Lower leg skin (tissue), 3 donors: Measurements from ENCODE around the gene TMTC2.

Experiments
- POLR2A ChIP-seq, 2 donors: fragments of 450-650 bp; IDR thresholded peaks; one replicate each; pipeline ENCODE4 v1.6.1; 2016 to 2017; ENCODE audit warnings: antibody characterized with exemption in 2 of 2, mild to moderate bottlenecking in 1 of 2, moderate library complexity in 1 of 2
- TF ChIP-seq, protein P1 (sequence below), 3 donors: fragments of 450-650 bp; IDR thresholded peaks; one replicate each; pipeline ENCODE4 v1.5.1; 2016; ENCODE audit warnings: antibody characterized with exemption in 3 of 3, mild to moderate bottlenecking in 3 of 3, moderate library complexity in 2 of 3

- TF ChIP-seq, protein P1, sequence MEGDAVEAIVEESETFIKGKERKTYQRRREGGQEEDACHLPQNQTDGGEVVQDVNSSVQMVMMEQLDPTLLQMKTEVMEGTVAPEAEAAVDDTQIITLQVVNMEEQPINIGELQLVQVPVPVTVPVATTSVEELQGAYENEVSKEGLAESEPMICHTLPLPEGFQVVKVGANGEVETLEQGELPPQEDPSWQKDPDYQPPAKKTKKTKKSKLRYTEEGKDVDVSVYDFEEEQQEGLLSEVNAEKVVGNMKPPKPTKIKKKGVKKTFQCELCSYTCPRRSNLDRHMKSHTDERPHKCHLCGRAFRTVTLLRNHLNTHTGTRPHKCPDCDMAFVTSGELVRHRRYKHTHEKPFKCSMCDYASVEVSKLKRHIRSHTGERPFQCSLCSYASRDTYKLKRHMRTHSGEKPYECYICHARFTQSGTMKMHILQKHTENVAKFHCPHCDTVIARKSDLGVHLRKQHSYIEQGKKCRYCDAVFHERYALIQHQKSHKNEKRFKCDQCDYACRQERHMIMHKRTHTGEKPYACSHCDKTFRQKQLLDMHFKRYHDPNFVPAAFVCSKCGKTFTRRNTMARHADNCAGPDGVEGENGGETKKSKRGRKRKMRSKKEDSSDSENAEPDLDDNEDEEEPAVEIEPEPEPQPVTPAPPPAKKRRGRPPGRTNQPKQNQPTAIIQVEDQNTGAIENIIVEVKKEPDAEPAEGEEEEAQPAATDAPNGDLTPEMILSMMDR (IDR thresholded peaks at IDR 0.05): no peak
- TF ChIP-seq POLR2A (IDR thresholded peaks at IDR 0.05): no peak
Measured at GRCh38 chr12:82687021-82688011, 610 bp downstream of the TMTC2 start.
